Type B pancreatic cell (in vitro differentiated cells): ENCODE results near the gene RAD50. TPM values are rescaled to one million over a fixed set of nuclear protein-coding genes. Genes with fewer than 3 reads are reported as not detected.
"Not testable (repeated sequence)": the region's sequence is repeated elsewhere in the genome, so short reads cannot be mapped to it uniquely, and the experiment has no call there.

Experiments
- DNase-seq: peaks from one replicate; pipeline ENCODE4 v3.0.0; 2021; ENCODE audit warnings: mixed read lengths; ENCODE audit not compliant: unreplicated experiment; ENCODE audit errors: extremely low spot score
- H3K27ac Mint-ChIP-seq: 2 replicates; pipeline ENCODE4 v1.8.0; 2021; ENCODE audit warnings: mild to moderate bottlenecking, mixed read lengths
- H3K27me3 Mint-ChIP-seq: 2 replicates; pipeline ENCODE4 v1.8.0; 2021; ENCODE audit warnings: mixed read lengths
- H3K36me3 Mint-ChIP-seq: 2 replicates; pipeline ENCODE4 v1.8.0; 2021; ENCODE audit warnings: mixed read lengths
- H3K4me1 Mint-ChIP-seq: one replicate; pipeline ENCODE4 v1.8.0; 2021; ENCODE audit warnings: mixed read lengths; ENCODE audit not compliant: unreplicated experiment
- H3K4me3 Mint-ChIP-seq: 2 replicates; pipeline ENCODE4 v1.8.0; 2021; ENCODE audit warnings: mild to moderate bottlenecking, mixed read lengths
- H3K9me3 Mint-ChIP-seq: 2 replicates; pipeline ENCODE4 v1.8.0; 2021; ENCODE audit warnings: mixed read lengths
- CTCF ChIP-seq: fragments of 200-600 bp; sonication (generic); conservative IDR thresholded peaks from 2 replicates; pipeline ENCODE4 v1.5.0; 2021; ENCODE audit warnings: antibody characterized with exemption, mild to moderate bottlenecking
- total RNA-seq: library from RNA; stranded (reverse); gene quantifications from 2 replicates; pipeline ENCODE4 v1.2.1, GENCODE V29; 2021; ENCODE audit warnings: low replicate concordance

The RAD50 gene
- total RNA-seq, 1 donor from 2014 or later = 41.3 TPM

- no peaks in the 10 kb centered on the region for H3K27me3 Mint-ChIP-seq
- no peak for DNase-seq
- H3K4me1 Mint-ChIP-seq = no peaks in the 10 kb centered on the region
- no peak for TF ChIP-seq CTCF
- no peaks in the 10 kb centered on the region for H3K9me3 Mint-ChIP-seq
- H3K27ac Mint-ChIP-seq = no peak overlapping the region
- no peaks in the 10 kb centered on the region for H3K36me3 Mint-ChIP-seq
- no peak overlapping the region for H3K4me3 Mint-ChIP-seq
Observed at GRCh38 chr5:132686193-132686592, 129.4 kb downstream of the RAD50 start.

GRCh38 chr5:132687995-132688394 lies 131.2 kb downstream of the RAD50 start:
- peaks cover 5% of the 10 kb centered on the region for H3K36me3 Mint-ChIP-seq
- H3K9me3 Mint-ChIP-seq = no peaks in the 10 kb centered on the region
- H3K27ac Mint-ChIP-seq = no peak overlapping the region
- TF ChIP-seq CTCF = no peak
- DNase-seq = no peak
- no peaks in the 10 kb centered on the region for H3K27me3 Mint-ChIP-seq
- H3K4me1 Mint-ChIP-seq = no peaks in the 10 kb centered on the region
- no peak overlapping the region for H3K4me3 Mint-ChIP-seq

DNA sequence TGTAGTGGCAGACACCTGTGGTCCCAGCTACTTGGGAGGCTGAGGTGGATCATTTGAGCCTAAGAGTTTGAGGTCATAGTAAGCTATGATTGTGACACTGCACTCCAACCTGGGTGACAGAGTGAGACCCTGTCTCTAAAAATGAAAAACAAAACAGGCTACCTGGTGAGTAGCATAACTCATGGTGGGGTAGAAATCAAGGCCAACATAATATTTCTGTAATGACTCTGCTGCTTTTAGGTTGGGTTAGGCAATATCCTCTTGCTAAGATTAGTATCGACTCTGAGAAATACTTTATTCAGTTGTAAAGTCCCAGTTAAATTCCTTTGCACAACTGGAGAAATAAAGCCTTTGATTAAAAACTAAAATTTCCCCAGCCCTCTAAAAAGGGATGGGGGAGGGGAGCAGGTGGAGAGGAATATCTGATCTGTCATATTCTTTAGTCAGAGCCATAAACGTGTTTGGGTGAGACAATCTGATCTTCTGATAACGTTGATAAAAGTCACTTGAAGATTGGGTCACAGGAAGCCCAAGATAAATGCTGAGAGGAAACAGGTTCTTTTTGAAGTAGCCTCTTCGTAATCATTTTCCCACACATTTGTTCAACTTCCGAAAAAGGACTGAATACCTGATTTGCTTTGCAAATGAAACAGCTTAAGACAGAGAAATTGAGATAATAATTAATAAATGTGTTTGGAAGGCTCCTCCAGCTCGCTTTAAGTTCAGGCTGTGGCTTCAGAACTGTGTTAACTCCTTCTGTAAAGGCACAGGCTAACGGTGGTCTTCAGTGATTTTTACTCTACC lies 132.0 kb downstream of the RAD50 start:
- Mint-ChIP-seq H3K4me3 (no peak overlapping the region), H3K27me3 (no peaks in the 10 kb centered on the region), H3K9me3 (no peaks in the 10 kb centered on the region), H3K4me1 (no peaks in the 10 kb centered on the region), H3K27ac (no peak overlapping the region), H3K36me3 (peaks cover 5% of the 10 kb centered on the region)
- TF ChIP-seq CTCF = no peak
- no peak for DNase-seq

DNA sequence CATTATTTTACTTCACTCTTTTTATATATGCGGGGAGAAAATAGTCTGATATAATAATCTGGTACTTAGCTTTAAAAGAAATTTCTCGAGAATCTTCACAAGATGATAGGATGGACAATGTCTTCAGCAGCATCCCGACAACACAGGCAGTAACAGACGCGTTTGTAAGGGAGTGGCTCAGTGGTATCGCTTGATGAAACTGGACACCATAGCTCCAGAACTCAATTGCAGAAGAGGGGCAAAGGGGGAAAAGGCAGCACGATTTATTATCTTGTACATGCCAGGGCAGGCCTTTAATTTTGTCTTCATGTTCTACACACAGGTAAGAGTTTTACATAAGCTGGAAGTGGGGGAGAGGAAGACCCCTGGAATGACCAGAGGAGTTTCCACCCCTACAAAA lies 132.7 kb downstream of the RAD50 start:
- Mint-ChIP-seq H3K27me3 (no peaks in the 10 kb centered on the region), H3K27ac (no peak overlapping the region), H3K9me3 (no peaks in the 10 kb centered on the region), H3K36me3 (peaks cover 5% of the 10 kb centered on the region), H3K4me3 (no peak overlapping the region), H3K4me1 (no peaks in the 10 kb centered on the region)
- no peak for DNase-seq
- no peak for TF ChIP-seq CTCF

DNA sequence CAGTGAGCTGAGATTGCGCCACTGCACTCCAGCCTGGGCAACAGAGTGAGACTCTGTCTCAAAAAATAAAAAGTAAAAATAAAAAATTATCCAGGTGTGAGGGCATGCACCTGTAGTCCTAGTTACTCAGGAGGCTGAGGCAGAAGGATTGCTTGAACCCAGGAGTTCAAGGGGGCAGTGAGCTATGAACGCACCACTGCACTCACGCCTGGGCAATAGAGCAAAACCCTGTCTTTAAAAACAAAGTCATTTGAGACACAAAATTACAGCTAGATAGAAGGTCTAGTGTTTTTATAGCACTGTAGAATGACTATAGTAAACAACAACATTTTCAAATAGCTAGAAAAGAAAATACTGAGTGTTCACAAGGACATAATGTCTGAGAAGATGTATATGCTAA lies 133.4 kb downstream of the RAD50 start:
- no peak for TF ChIP-seq CTCF
- H3K4me3 Mint-ChIP-seq = no peak overlapping the region
- no peaks in the 10 kb centered on the region for H3K9me3 Mint-ChIP-seq
- H3K4me1 Mint-ChIP-seq = no peaks in the 10 kb centered on the region
- H3K36me3 Mint-ChIP-seq = peaks cover 5% of the 10 kb centered on the region
- no peak for DNase-seq
- no peaks in the 10 kb centered on the region for H3K27me3 Mint-ChIP-seq
- H3K27ac Mint-ChIP-seq = no peak overlapping the region

- H3K27ac Mint-ChIP-seq = not testable (repeated sequence)
Observed at GRCh38 chr5:132691755-132692631, 135.2 kb downstream of the RAD50 start.

More at GRCh38 chr5:132691755-132692631, 135.2 kb downstream of the RAD50 start:
- DNase-seq, H3K36me3 Mint-ChIP-seq, H3K27me3 Mint-ChIP-seq, H3K4me3 Mint-ChIP-seq, H3K4me1 Mint-ChIP-seq, H3K9me3 Mint-ChIP-seq: not testable (repeated sequence)
